SU-DHL-6 (cell line): ENCODE measurements around the gene CHST13.

Source experiments
- H2AFZ ChIP-seq: fragments of 200-600 bp; sonication (generic); 2 replicates; pipeline ENCODE4 v1.6.1; 2014; ENCODE audit warnings: low read depth, mild to moderate bottlenecking, moderate library complexity, mixed read lengths, antibody characterized with exemption, low read length; ENCODE audit not compliant: severe bottlenecking
- H3F3A ChIP-seq: fragments of 200-600 bp; shearing (Covaris generic); 2 replicates; pipeline ENCODE4 v1.6.0; 2016; ENCODE audit warnings: antibody characterized with exemption, mild to moderate bottlenecking; ENCODE audit not compliant: insufficient read depth
- H3K27ac ChIP-seq: fragments of 200-600 bp; sonication (generic); 2 replicates; pipeline ENCODE4 v1.5.1; 2016; ENCODE audit warnings: low read depth, mild to moderate bottlenecking, low read length, moderate library complexity, mixed read lengths
- H3K27me3 ChIP-seq: fragments of 200-600 bp; sonication (generic), shearing (Covaris generic); 2 replicates; pipeline ENCODE4 v1.6.0; 2014; ENCODE audit warnings: mild to moderate bottlenecking, low read length
- H3K36me3 ChIP-seq: fragments of 200-600 bp; sonication (generic); 2 replicates; pipeline ENCODE4 v1.6.1; 2014; ENCODE audit warnings: mild to moderate bottlenecking, low read length, mixed read lengths
- H3K4me2 ChIP-seq: fragments of 300-600, 200-600 bp; shearing (Covaris generic), sonication (generic); 2 replicates; pipeline ENCODE4 v1.6.0; 2014; ENCODE audit warnings: low read length, low read depth, mild to moderate bottlenecking; ENCODE audit not compliant: poor library complexity, severe bottlenecking
- H3K4me3 ChIP-seq: fragments of 200-600 bp; sonication (generic); 2 replicates; pipeline ENCODE4 v1.5.1; 2014; ENCODE audit warnings: antibody characterized with exemption, low read length, mild to moderate bottlenecking, mixed read lengths; ENCODE audit not compliant: insufficient read depth, poor library complexity, severe bottlenecking
- H3K79me2 ChIP-seq: fragments of 200-600 bp; sonication (generic); 2 replicates; pipeline ENCODE4 v1.6.1; 2014; ENCODE audit warnings: mild to moderate bottlenecking, low read length, moderate library complexity; ENCODE audit not compliant: insufficient read depth
- H3K9ac ChIP-seq: fragments of 200-600 bp; sonication (generic); 2 replicates; pipeline ENCODE4 v1.7.0; 2014; ENCODE audit warnings: mild to moderate bottlenecking, low read length
- H3K9me2 ChIP-seq: fragments of 200-600 bp; sonication (generic); replicated peaks from 2 replicates; pipeline ENCODE4 v1.6.1; 2014; ENCODE audit warnings: low read length; ENCODE audit not compliant: insufficient read depth
- H3K9me3 ChIP-seq: fragments of 200-600 bp; sonication (generic); 2 replicates; pipeline ENCODE4 v1.6.1; 2014; ENCODE audit warnings: low read length, mixed read lengths; ENCODE audit not compliant: insufficient read depth
- H4K20me1 ChIP-seq: fragments of 200-600 bp; sonication (generic); 2 replicates; pipeline ENCODE4 v1.6.1; 2014; ENCODE audit warnings: low read depth, mild to moderate bottlenecking, antibody characterized with exemption, low read length, moderate library complexity, mixed read lengths
- CTCF ChIP-seq: fragments of 200-600 bp; sonication (generic); IDR thresholded peaks from one replicate; pipeline ENCODE4 v1.5.1; 2017; ENCODE audit warnings: antibody characterized with exemption, mild to moderate bottlenecking, low read length, moderate library complexity; ENCODE audit not compliant: insufficient read depth, poor library complexity, severe bottlenecking
- EZH2phosphoT487 ChIP-seq: fragments of 200-600 bp; sonication (generic), shearing (Covaris generic); conservative IDR thresholded peaks from 2 replicates; pipeline ENCODE4 v1.6.1; 2018; ENCODE audit warnings: mild to moderate bottlenecking, antibody characterized with exemption, low read length, moderate library complexity, mixed read lengths

The CHST13 gene

GRCh38 chr3:126552688-126553283 is 28.8 kb downstream of the CHST13 start:
- no peaks in the 10 kb centered on the region for H3K9me2 ChIP-seq
- no peaks in the 10 kb centered on the region for H3K79me2 ChIP-seq
- no peaks in the 10 kb centered on the region for H3K27me3 ChIP-seq
- H3K4me2 ChIP-seq, result no peak overlapping the region
- no peaks in the 10 kb centered on the region for H3K9me3 ChIP-seq
- no peak overlapping the region for H2AFZ ChIP-seq
- TF ChIP-seq CTCF (no peak), EZH2phosphoT487 (no peak)
- H3F3A ChIP-seq, result no peaks in the 10 kb centered on the region
- no peaks in the 10 kb centered on the region for H3K36me3 ChIP-seq
- no peak overlapping the region for H3K4me3 ChIP-seq
- H3K27ac ChIP-seq, result no peak overlapping the region
- H3K9ac ChIP-seq, result no peak overlapping the region
- H4K20me1 ChIP-seq, result no peaks in the 10 kb centered on the region

GRCh38 chr3:126553284-126554084 is 29.5 kb downstream of the CHST13 start:
- H2AFZ ChIP-seq, result no peak overlapping the region
- H3K9ac ChIP-seq, result no peak overlapping the region
- no peaks in the 10 kb centered on the region for H4K20me1 ChIP-seq
- H3K27ac ChIP-seq, result no peak overlapping the region
- TF ChIP-seq CTCF (no peak), EZH2phosphoT487 (no peak)
- no peaks in the 10 kb centered on the region for H3K9me2 ChIP-seq
- H3K27me3 ChIP-seq, result no peaks in the 10 kb centered on the region
- no peaks in the 10 kb centered on the region for H3K36me3 ChIP-seq
- no peaks in the 10 kb centered on the region for H3F3A ChIP-seq
- H3K4me3 ChIP-seq, result no peak overlapping the region
- H3K9me3 ChIP-seq, result no peaks in the 10 kb centered on the region
- H3K79me2 ChIP-seq, result no peaks in the 10 kb centered on the region
- no peak overlapping the region for H3K4me2 ChIP-seq

GRCh38 chr3:126554560-126555525 is 30.9 kb downstream of the CHST13 start:
- H3K9me2 ChIP-seq, result no peaks in the 10 kb centered on the region
- TF ChIP-seq CTCF (no peak), EZH2phosphoT487 (no peak)
- H4K20me1 ChIP-seq, result no peaks in the 10 kb centered on the region
- no peaks in the 10 kb centered on the region for H3K9me3 ChIP-seq
- no peak overlapping the region for H3K27ac ChIP-seq
- H3K9ac ChIP-seq, result no peak overlapping the region
- H3K36me3 ChIP-seq, result no peaks in the 10 kb centered on the region
- no peaks in the 10 kb centered on the region for H3K79me2 ChIP-seq
- no peak overlapping the region for H3K4me2 ChIP-seq
- H3K4me3 ChIP-seq, result no peak overlapping the region
- no peak overlapping the region for H2AFZ ChIP-seq
- H3F3A ChIP-seq, result no peaks in the 10 kb centered on the region
- no peaks in the 10 kb centered on the region for H3K27me3 ChIP-seq
